GM19397 (cell line): ENCODE results near the gene LCN6.

Experiments used
- ATAC-seq: cut with Tn5 transposase; IDR thresholded peaks from one replicate; pipeline ENCODE4 v1.9.1; 2021; ENCODE audit warnings: mild to moderate bottlenecking, moderate library complexity; ENCODE audit not compliant: unreplicated experiment

Gene LCN6

DNA sequence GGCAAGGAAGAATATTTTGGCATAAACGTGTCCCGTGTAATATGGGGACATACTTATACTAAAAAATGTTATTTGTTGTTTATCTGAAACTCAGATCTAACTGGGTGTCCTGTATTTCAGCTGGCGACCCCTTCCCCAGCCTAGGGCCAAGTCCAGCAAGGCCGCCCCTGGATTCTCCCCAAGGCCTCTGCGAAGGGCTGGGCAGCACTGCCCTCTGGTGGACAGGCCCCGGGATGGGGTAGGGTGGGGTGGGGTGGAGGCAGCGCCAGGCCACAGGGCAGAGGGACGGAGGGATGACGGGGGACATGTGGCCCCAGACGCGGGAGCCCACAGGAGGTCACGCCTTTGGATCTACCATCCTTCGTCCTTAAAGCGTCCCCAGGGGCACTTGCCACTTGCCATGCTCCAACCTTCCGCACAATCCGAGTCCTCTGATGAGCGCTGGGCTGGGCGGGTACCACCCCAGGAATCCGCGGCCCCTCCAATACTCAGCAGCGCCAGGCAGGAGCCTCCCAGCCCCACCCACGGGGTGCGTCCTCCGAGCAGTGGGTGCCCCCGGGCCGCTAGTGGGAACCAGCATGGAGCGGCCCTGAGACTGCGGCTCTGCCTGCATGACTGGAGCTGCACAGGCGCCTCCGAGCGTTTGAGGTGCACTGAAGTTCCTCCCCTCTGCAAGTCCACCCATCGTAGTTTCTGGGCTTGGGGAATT lies 54.0 kb downstream of the LCN6 start:
- ATAC-seq, result no peak
